Liver (tissue), 3 donors: ENCODE data around the gene PLAU.

Experiments
- ATF3 ChIP-seq: IDR thresholded peaks from 2 replicates; pipeline ENCODE4 v1.6.1; 2016; ENCODE audit warnings: antibody characterized with exemption
- CTCF ChIP-seq: fragments of 150-350 bp; IDR thresholded peaks from 2 replicates; pipeline ENCODE4 v1.5.1; 2017; ENCODE audit warnings: improper control_type of control experiment, low read depth, low read length; ENCODE audit not compliant: missing input control
- MAX ChIP-seq: IDR thresholded peaks from 2 replicates; pipeline ENCODE4 v1.6.1; 2016; ENCODE audit warnings: antibody characterized with exemption
- NR2F2 ChIP-seq: IDR thresholded peaks from 2 replicates; pipeline ENCODE4 v1.6.1; 2016; ENCODE audit warnings: antibody characterized with exemption
- REST ChIP-seq: IDR thresholded peaks from 2 replicates; pipeline ENCODE4 v1.6.1; 2016; ENCODE audit warnings: antibody characterized with exemption, mild to moderate bottlenecking
- RXRA ChIP-seq, 2 donors: IDR thresholded peaks; 2 replicates each; pipeline ENCODE4 v1.6.1; 2017 to 2018; ENCODE audit warnings: antibody characterized with exemption in 2 of 2, mild to moderate bottlenecking in 1 of 2
- YY1 ChIP-seq: IDR thresholded peaks from 2 replicates; pipeline ENCODE4 v1.6.1; 2016; ENCODE audit warnings: antibody characterized with exemption, mild to moderate bottlenecking
- donor health status: healthy.
- donor health status: healthy.

- no peak for TF ChIP-seq CTCF
- TF ChIP-seq YY1: no peak
- no peak for TF ChIP-seq RXRA (IDR thresholded peaks at IDR 0.05)
- TF ChIP-seq REST: no peak
- TF ChIP-seq MAX: no peak
- TF ChIP-seq NR2F2: no peak
- TF ChIP-seq ATF3: no peak
Measured at GRCh38 chr10:73876566-73876965, 34.4 kb upstream of the PLAU start.
